Measurements from ENCODE around the gene FGA. TPM values are rescaled to one million over a fixed set of nuclear protein-coding genes. Genes with fewer than 3 reads are reported as not detected.

The FGA gene
- total RNA-seq (2022; extraction: Qiagen RNA extraction) = 16.0 to 20.0 TPM (median 16.2 TPM) in 5 replicates

DNA sequence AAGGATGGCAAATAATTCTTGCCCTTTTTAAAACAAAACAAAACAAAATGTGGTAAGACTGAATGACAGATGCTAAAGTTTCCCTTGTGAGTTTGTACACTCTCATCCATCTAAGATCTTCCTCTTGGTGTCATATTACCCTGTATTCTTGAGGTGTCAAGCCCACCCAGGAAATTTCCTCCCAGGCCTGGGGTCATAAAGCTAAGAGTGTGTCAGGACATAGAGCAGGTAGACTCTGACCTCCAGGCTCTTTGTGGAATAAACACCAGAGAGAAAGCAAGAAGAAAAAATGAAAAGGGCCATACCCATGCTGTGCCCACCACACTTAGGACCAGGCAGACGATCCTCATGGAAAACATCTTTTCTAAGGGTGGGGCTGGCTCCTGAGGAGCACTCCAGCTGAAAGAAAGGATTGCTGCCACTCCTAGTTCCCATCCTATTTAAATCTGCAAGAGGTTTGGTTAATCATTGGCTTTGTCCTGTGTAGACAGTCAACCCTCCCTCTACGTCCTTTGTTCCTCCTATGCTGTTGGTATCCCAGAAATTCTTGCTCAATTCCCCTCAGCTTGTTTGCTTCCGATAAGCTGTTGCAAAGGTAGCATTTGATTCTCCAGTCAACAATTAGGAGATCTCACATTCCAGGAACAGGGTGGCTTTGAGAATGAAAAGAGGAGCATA is at the start of gene FGA:
TSS of gene FGA (minus strand) at position 414 of the 678 bp plus-strand sequence. CDS start at position 359, 55 bp downstream.

DNA sequence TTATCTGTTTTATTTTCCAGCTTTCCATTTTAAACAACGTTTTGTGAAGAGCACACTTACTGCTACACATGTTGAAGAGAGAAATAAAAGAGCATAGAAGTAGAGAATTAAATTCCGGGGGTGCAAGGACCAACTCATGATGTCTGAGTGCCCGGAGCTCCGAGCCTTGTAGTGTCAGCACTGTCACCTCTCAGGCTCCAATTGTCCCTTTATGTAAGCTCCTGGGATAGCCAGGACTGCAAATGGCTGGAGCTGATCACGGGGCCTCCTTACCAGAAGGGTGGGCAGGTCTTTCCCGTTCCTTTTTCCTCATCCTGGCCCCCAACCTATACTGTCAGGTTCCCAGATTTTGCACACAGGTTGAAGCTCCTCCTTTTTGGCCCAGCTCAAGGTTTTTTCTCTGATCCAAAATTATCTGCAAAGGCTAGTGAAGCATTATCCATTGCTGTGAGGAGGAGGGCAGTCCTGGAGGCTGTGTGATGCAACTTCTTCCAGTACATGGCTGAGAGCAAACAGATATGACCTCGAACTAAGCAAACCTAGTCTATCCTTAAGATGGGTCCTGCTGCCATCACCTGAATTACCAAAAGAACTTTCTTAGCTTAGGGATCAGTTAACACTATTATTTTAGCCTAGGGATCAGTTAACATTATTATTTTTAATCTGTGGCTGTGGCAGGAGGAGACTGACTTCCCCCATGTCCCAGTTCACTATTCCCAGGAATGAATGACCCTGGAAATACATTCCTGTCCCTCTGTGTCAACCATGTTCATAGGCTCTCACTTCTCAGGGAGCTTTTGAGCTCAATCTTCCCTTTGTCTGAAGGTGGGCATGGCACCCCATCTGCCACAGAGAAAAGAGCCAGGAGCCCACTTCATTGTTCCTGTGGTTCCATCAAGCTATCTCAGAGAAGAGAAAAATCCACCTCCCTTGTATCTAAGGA is 22.2 kb upstream of the FGA start, which contains the start of gene FGG:
TSS of gene FGG (minus strand) at position 185 of the 943 bp plus-strand sequence. CDS start at position 138, 47 bp downstream.

GRCh38 chr4:154562697-154563254 is 27.8 kb downstream of the FGA start, which contains the start of gene FGB:
Gene FGB (plus strand): TSS chr4:154563011. CDS start chr4:154563019, 8 bp downstream.

GRCh38 chr4:154549894-154550790 is 40.4 kb downstream of the FGA start, which contains the start of gene PLRG1:
Gene PLRG1 (minus strand): TSS chr4:154550400. CDS start chr4:154550308, 92 bp downstream.

Other genes with a start within 250 kb of the FGA start
- gene DCHS2, start 98.9 kb downstream of the FGA start, total RNA-seq (2022; extraction: Qiagen RNA extraction) = 0.02 to 0.09 TPM in 2 of 5 replicates, not detected in the others
- 51.5 to 62.4 TPM (median 54.9 TPM) in 5 replicates for gene PLRG1, start 40.3 kb downstream of the FGA start, total RNA-seq (2022; extraction: Qiagen RNA extraction)
- 15.6 to 23.2 TPM (median 16.7 TPM) in 5 replicates for gene FGB, start 27.7 kb downstream of the FGA start, total RNA-seq (2022; extraction: Qiagen RNA extraction)
- 4.5 to 9.9 TPM (median 5.5 TPM) in 5 replicates for gene FGG, start 21.9 kb upstream of the FGA start, total RNA-seq (2022; extraction: Qiagen RNA extraction)
- 0.06 TPM in 1 of 5 replicates, not detected in the others for gene LRAT, start 153.3 kb upstream of the FGA start, total RNA-seq (2022; extraction: Qiagen RNA extraction)
- gene RBM46, start 190.5 kb upstream of the FGA start, total RNA-seq (2022; extraction: Qiagen RNA extraction) = not detected in 5 replicates

All from A549 treated with Mapracorat at 1 μM for 4 hours (cell line).